NCI-H1105 (cell line): ENCODE results near the gene RPS3A.
"Not testable (repeated sequence)": the region's sequence is repeated elsewhere in the genome, so short reads cannot be mapped to it uniquely, and the experiment has no call there.

Source experiments
- DNase-seq: peaks from one replicate; lab custom pipeline; 2025; lab: John Stamatoyannopoulos, UW

The RPS3A gene

GRCh38 chr4:151114986-151115385 is 15.6 kb downstream of the RPS3A start:
- DNase-seq: no peak

- peak; percentile 2 for DNase-seq
These were observed 18.0 kb downstream of the RPS3A start for GRCh38 chr4:151117371-151117962.

GRCh38 chr4:151129796-151130195 is 30.4 kb downstream of the RPS3A start:
- no peak for DNase-seq

GRCh38 chr4:151133311-151133710 is 33.9 kb downstream of the RPS3A start:
- DNase-seq: no peak

GRCh38 chr4:151136048-151136447 is 36.6 kb downstream of the RPS3A start:
- DNase-seq: not testable (repeated sequence)

GRCh38 chr4:151139814-151140213 is 40.4 kb downstream of the RPS3A start:
- no peak for DNase-seq

- no peak for DNase-seq
These were observed 43.3 kb downstream of the RPS3A start for GRCh38 chr4:151142758-151143157.

GRCh38 chr4:151143162-151143561 is 43.7 kb downstream of the RPS3A start:
- DNase-seq: no peak

GRCh38 chr4:151143811-151144210 is 44.4 kb downstream of the RPS3A start:
- DNase-seq: no peak

- no peak for DNase-seq
These were observed 45.1 kb downstream of the RPS3A start for GRCh38 chr4:151144329-151145072.

- no peak for DNase-seq
These were observed 47.6 kb downstream of the RPS3A start for GRCh38 chr4:151147000-151147399.

GRCh38 chr4:151148261-151148660 is 48.8 kb downstream of the RPS3A start:
- DNase-seq: no peak

GRCh38 chr4:151150821-151151580 is 51.6 kb downstream of the RPS3A start:
- no peak for DNase-seq

GRCh38 chr4:151152028-151152427 is 52.6 kb downstream of the RPS3A start:
- DNase-seq: no peak

GRCh38 chr4:151153585-151153984 is 54.2 kb downstream of the RPS3A start:
- no peak for DNase-seq
